ENCODE data around the gene ORM2.

Gene ORM2

GRCh38 chr9:114349713-114350480, 20.2 kb downstream of the ORM2 start:
- DNase-seq (ENCODE audit: low spot score), result no peak

DNA sequence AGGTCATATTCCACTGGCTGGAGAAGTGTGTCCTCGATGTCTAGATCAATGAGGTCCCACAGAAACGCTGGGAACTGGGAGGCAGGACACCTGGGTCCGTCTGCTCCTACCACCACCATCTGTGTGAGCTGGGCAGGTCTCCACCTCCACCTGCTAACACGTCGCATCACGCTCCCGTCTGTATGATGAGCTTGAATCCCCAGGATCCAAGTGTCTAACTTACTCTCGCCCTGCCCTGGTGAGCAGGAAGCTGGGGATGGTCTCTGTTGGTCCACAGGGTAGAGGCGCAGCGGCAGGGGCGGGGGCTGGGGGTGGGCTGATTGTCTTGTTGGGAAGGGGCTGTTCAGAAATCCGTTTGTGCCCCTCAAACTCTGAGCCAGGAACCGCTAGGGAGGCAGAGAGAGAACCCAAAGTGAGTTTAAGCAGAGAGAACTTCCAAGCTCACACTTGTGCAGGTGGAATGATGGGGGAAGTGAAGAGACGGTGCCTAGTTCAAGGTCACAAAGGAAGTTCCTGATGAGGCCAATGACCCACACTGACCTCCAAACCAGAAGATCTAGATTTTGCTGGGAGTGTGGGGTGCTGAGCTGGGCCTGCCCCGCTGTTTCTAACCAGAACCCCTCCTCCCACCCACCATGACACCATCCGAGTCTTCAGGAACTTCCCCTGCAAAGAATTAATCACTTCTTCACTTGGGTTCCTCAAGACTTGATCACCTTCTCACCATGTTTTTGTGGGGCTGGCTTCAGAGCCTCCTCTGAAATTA, 21.1 kb downstream of the ORM2 start:
- no peak for DNase-seq (ENCODE audit: low spot score)

GRCh38 chr9:114351932-114352331, 22.3 kb downstream of the ORM2 start:
- no peak for DNase-seq (ENCODE audit: low spot score)

DNA sequence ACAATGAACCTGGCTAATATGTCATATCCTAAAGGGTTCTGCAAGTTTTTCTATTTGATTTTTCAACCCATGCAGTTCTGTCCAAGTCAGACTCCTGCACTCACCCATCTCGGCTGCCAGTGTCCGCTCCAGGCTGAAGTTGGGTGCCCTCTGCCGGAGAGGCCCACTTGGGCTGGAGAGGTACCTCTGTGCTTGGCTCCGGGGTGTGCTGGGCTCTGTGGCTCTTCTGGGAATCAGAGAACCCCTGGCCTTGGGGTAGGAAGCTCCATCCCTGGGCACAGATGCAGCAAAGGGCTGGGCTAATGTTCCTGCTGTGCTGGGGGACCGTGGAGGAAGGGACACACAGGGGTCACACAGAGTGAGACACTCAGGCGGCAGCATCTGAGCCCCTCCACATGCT, 26.2 kb downstream of the ORM2 start:
- DNase-seq (ENCODE audit: low spot score), result no peak

DNA sequence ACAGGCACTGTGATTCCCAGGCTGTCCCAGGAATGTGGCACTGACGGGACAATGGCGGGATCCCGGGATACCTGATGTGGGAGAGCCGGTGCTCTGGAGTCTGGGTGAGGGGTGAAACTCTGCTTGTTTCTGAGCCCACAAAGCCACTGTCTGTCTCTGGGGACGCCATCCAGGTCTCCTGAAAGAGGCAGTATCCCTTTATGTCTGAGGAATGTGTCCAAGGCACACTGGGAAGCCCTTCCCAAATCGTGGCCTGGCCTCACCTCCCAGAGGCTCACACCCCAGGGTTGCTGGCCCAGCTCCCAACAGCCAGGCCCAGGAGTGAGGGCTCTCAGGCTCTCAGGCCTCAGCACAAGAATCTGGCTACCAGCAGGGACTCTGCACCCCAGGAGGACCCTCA, 27.1 kb downstream of the ORM2 start:
- no peak for DNase-seq (ENCODE audit: low spot score)

- DNase-seq (ENCODE audit: low spot score), result no peak
Measured at GRCh38 chr9:114357360-114357759, 27.7 kb downstream of the ORM2 start.

GRCh38 chr9:114357911-114358328, 28.3 kb downstream of the ORM2 start:
- DNase-seq (ENCODE audit: low spot score), result no peak

DNA sequence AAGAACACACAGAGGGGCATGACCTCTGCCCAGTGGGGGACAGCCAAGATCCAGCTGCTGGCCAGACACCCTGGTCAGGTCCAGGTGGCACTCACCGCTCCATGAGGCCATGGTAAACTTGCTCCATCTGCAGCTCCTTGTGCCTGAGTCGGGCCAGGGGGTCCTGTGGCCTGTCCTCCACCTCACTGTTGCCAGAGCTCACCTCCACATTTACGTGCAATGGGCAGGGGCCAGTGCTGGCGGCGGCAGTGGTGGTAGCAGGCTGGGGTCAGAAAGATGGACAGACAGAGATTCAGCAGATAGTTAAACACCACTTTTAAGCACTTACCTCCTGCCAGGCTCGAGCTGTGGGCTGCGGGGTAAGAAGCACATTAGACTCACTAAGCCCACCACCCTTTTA, 30.1 kb downstream of the ORM2 start:
- DNase-seq (ENCODE audit: low spot score), result no peak

GRCh38 chr9:114361542-114361941, 31.9 kb downstream of the ORM2 start:
- DNase-seq (ENCODE audit: low spot score), result no peak

GRCh38 chr9:114362394-114362793, 32.7 kb downstream of the ORM2 start:
- no peak for DNase-seq (ENCODE audit: low spot score)

DNA sequence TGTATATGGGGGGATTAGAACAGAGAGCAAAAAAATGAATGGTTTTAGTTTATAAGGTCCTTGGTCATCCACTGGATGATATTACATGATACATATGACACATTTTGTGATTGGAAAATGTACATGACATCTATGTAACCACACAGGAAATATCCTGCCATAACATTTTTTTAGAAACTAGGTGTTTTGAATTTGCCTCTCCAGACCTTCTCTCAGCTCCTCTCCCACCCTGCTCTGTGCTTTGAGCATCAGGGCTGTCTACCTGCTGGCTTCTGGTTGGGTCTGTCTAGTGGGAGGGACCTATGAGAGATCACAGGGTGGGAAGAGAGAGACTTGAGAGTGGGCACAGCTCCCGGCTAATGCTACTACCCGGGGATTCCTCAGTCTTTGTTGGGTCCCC, 33.8 kb downstream of the ORM2 start:
- no peak for DNase-seq (ENCODE audit: low spot score)

GRCh38 chr9:114364134-114365041, 34.7 kb downstream of the ORM2 start:
- peak; percentile 82 for DNase-seq (ENCODE audit: low spot score)

DNA sequence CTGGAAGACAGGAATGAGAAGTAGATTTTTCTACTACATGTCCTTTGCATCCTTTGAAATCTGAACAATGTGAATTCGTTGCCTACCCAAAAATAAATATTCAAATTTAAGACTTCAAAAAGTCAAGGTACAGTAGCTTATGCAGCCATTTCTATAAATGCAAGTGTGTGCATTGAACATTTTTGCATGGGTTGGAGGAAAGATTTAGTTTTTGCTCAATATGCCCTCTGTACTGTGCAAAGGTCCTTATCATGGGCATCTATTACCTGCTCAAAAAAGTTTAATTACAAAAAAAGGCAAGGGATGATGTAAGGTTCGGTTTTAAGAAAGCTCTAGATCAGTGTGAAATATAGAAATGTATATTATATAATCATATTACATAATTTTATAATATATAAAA, 35.5 kb downstream of the ORM2 start:
- no peak for DNase-seq (ENCODE audit: low spot score)

DNA sequence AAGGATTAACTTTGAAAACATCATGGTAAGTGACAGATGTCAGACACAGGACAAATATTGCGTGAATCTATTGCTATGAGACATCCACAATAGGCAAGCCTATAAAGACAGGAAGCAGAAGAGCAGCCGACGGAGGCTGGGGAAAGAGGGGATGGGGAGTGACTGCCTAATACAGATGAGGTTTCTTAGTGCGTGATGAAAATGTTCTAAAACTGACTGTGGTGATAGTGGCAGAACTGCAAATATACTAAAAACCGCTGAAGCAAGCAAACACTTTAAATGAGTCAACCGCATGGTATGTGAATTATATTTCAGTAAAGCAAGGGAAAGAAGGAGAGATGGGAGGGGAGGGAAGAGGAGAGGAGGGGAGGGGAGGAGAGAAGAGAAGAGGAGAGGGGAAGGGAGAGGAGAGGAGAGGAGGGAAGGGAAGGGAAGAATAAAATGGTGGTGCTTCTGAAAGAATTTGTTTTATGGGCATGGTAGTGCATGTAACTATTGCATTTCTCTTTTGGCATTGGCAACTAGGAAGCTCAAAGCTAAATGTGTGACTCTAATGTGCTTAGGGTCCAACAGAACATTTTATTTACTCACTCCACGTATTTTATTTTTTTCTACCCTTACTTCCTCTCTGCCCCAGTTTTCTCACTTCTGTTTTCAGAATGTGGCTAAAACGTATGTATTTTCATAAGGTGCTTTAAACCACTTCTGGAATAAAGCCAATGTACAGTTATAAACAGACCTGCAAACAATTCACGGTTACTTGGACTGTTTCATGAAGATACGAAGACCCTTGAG, 36.9 kb downstream of the ORM2 start:
- DNase-seq (ENCODE audit: low spot score), result peak; percentile 77

- no peak for DNase-seq (ENCODE audit: low spot score)
Measured at GRCh38 chr9:114367366-114367765, 37.7 kb downstream of the ORM2 start.

GRCh38 chr9:114367772-114368569, 38.3 kb downstream of the ORM2 start:
- no peak for DNase-seq (ENCODE audit: low spot score)

GRCh38 chr9:114369216-114370130, 39.8 kb downstream of the ORM2 start:
- DNase-seq (ENCODE audit: low spot score), result no peak

DNA sequence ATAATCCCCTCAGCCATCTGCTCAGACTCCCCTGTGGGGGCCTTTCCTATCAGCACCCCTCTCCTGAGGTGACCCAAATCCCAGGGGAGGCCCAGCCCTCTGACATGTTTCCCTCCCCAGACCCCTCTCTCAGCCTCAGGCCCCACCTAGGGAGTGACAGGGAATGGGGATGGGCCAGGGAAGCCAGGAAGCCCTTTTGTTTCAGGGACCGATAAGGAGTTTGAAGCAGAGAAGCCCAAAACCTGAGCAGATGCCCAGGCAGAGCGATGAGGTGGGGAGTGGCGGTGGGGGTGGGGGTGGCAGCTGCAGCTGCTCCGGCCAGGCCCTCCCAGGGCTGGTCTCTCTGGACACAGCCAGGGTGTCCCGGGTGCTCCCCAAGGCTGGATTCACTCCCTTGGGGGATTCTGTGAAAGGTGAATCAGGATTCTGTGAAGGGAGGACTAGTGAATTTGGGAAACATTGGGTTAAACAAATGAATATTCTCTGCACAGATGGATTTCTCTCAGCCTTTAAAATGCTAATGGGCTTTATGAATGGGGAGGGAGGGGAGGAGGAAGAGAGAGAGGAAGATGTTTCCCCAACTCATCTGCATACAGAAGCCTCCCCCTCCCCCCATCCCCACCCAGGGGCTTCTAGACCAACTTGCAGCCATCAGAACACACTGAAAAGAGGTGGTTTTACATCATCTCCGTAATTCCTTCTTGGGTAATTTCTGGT, 40.7 kb downstream of the ORM2 start:
- no peak for DNase-seq (ENCODE audit: low spot score)

- no peak for DNase-seq (ENCODE audit: low spot score)
Measured at GRCh38 chr9:114370968-114371320, 41.3 kb downstream of the ORM2 start.
